PC-9 (cell line): Measurements from ENCODE around the gene TNFSF13B. TPM values are rescaled to one million over a fixed set of nuclear protein-coding genes. Genes with fewer than 3 reads are reported as not detected.

Experiments used
- BruUV-seq: library from RNA; stranded (reverse); fragments of 400-500 nt; replicated peaks from 2 replicates; lab custom pipeline; 2021; lab: Mats Ljungman, UMichigan
- CTCF ChIA-PET: fragments of 300-600 bp; sonication (Branson Sonifier 250); formaldehyde crosslinking; loops from one replicate; lab custom pipeline; 2022; ENCODE audit warnings: antibody characterized with exemption; lab: Charles Lee
- POLR2A ChIA-PET: fragments of 300-600 bp; sonication (Branson Sonifier 250); formaldehyde crosslinking; loops from one replicate; lab custom pipeline; 2022; ENCODE audit warnings: antibody characterized with exemption; ENCODE audit not compliant: unreplicated experiment; lab: Charles Lee
- DNase-seq, 2 experiments: peaks; one replicate each; pipeline versions ENCODE4 v3.0.0 to v3.0.0-alpha.2; 2015 to 2022; ENCODE audit warnings: mixed read lengths in 1 of 2
- H2AFZ ChIP-seq: fragments of 200-600 bp; sonication (generic); 2 replicates; pipeline ENCODE4 v1.8.1; 2017; ENCODE audit warnings: antibody characterized with exemption
- H3F3A ChIP-seq: fragments of 200-600 bp; sonication (generic); 2 replicates; pipeline ENCODE4 v1.8.1; 2017; ENCODE audit warnings: antibody characterized with exemption, mild to moderate bottlenecking, low read depth; ENCODE audit not compliant: insufficient read depth
- H3K27ac ChIP-seq: fragments of 200-600 bp; sonication (generic); 2 replicates; pipeline ENCODE4 v1.6.1; 2016; ENCODE audit warnings: mixed run types
- H3K27me3 ChIP-seq: fragments of 200-600 bp; sonication (generic); 2 replicates; pipeline ENCODE4 v1.6.1; 2016; ENCODE audit warnings: low read depth, mixed run types; ENCODE audit not compliant: insufficient read depth
- H3K36me3 ChIP-seq: fragments of 200-600 bp; sonication (generic); 2 replicates; pipeline ENCODE4 v1.6.1; 2016; ENCODE audit warnings: low read depth, mixed run types
- H3K4me1 ChIP-seq: fragments of 200-600 bp; sonication (generic); replicated peaks from 2 replicates; pipeline ENCODE4 v1.6.1; 2016; ENCODE audit warnings: mixed run types; ENCODE audit not compliant: insufficient read depth
- H3K4me2 ChIP-seq: fragments of 200-600 bp; sonication (generic); 2 replicates; pipeline ENCODE4 v1.6.1; 2017; ENCODE audit warnings: mixed run types
- H3K4me3 ChIP-seq: fragments of 200-600 bp; sonication (generic); 2 replicates; pipeline ENCODE4 v1.6.1; 2016; ENCODE audit warnings: mixed run types
- H3K79me2 ChIP-seq: fragments of 200-600 bp; sonication (generic); 2 replicates; pipeline ENCODE4 v1.6.1; 2017; ENCODE audit warnings: low read depth, mixed run types
- H3K9me2 ChIP-seq: fragments of 200-600 bp; sonication (generic); 2 replicates; pipeline ENCODE4 v1.8.1; 2017; ENCODE audit warnings: mild to moderate bottlenecking; ENCODE audit not compliant: insufficient read depth
- H3K9me3 ChIP-seq: fragments of 200-600 bp; sonication (generic); 2 replicates; pipeline ENCODE4 v1.8.1; 2016; ENCODE audit warnings: low read depth; ENCODE audit not compliant: insufficient read depth
- H4K20me1 ChIP-seq: fragments of 200-600 bp; sonication (generic); 2 replicates; pipeline ENCODE4 v1.8.1; 2017; ENCODE audit not compliant: insufficient read depth
- EZH2 ChIP-seq: fragments of 200-600 bp; sonication (generic); IDR thresholded peaks from 2 replicates; pipeline ENCODE4 v1.8.0; 2017; ENCODE audit warnings: antibody characterized with exemption, low read depth
- intact Hi-C: fragments of 100-400 bp; cut with micrococcal nuclease; formaldehyde crosslinking; loops from one replicate; pipeline ENCODE4 v1.10.0; 2022; ENCODE audit not compliant: unreplicated experiment
- total RNA-seq: library from RNA; stranded (reverse); gene quantifications from 2 replicates; pipeline ENCODE4 v1.2.3, GENCODE V29; 2021
- TF ChIP-seq, protein P1 (sequence below): fragments of 200-600 bp; sonication (generic); conservative IDR thresholded peaks from 2 replicates; pipeline ENCODE4 v1.6.1; 2017; ENCODE audit warnings: mixed run types, antibody characterized with exemption, mild to moderate bottlenecking, moderate library complexity

TNFSF13B gene
- total RNA-seq, 1 experiment from 2014 or later = 2.0 TPM

DNA sequence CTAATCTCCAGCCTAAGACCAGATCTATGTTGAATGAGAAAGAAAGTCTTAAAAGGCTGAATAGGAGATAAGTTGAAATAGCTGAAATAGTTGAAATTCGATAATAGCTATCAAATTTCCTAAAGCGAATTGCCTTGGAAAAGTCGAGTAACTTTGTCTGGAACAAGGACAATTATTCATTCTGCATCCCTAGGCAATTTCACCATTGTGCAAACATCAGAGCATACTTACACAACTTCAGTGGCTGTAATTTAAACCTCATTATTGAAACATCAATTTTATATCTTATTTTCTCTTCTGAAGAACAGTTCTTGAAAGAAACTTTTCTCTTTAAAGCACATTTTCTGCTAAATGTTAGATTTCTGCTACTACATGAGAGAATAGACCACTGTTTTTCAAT lies 13.6 kb downstream of the TNFSF13B start:
- intact Hi-C loops = no loop called here
- DNase-seq = no peak
- Histone ChIP-seq H3F3A (no peaks in the 10 kb centered on the region; the same call in 1 of the 2 replicates), H3K4me2 (no peak overlapping the region), H3K79me2 (no peaks in the 10 kb centered on the region), H3K4me1 (no peaks in the 10 kb centered on the region), H3K27me3 (no peaks in the 10 kb centered on the region), H3K9me3 (no peaks in the 10 kb centered on the region), H4K20me1 (no peaks in the 10 kb centered on the region), H3K36me3 (no peaks in the 10 kb centered on the region), H2AFZ (no peak overlapping the region), H3K27ac (no peak overlapping the region), H3K9me2 (no peaks in the 10 kb centered on the region), H3K4me3 (no peak overlapping the region)
- no TSS peak for BruUV-seq
- POLR2A ChIA-PET = no interaction called here
- CTCF ChIA-PET = interaction anchor here (0.6 kb wide), 1 partner anchor 1110 kb away, joined by 6 read pairs; no protein-coding TSS in a partner anchor
- no peak for TF ChIP-seq EZH2
- TF ChIP-seq, protein P1, sequence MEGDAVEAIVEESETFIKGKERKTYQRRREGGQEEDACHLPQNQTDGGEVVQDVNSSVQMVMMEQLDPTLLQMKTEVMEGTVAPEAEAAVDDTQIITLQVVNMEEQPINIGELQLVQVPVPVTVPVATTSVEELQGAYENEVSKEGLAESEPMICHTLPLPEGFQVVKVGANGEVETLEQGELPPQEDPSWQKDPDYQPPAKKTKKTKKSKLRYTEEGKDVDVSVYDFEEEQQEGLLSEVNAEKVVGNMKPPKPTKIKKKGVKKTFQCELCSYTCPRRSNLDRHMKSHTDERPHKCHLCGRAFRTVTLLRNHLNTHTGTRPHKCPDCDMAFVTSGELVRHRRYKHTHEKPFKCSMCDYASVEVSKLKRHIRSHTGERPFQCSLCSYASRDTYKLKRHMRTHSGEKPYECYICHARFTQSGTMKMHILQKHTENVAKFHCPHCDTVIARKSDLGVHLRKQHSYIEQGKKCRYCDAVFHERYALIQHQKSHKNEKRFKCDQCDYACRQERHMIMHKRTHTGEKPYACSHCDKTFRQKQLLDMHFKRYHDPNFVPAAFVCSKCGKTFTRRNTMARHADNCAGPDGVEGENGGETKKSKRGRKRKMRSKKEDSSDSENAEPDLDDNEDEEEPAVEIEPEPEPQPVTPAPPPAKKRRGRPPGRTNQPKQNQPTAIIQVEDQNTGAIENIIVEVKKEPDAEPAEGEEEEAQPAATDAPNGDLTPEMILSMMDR = no peak

DNA sequence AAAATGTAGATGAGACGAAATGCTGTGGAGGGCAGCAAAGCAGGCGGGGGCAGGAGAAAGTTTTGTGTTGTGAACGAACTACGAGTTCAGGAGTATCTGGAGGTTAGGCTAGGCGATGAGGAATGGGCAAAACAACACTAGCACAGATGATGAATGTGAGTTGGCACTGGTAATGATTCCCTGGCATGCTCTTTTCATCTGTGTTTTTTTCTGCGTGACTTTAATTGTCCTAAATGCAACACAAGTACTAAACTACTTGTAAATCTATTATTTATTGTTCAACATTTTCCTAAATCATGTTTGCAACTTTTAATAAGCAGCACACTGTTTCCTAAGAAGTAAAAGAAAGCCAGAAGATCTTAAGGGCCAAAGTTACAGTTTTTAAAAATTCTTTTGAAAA lies 19.2 kb downstream of the TNFSF13B start:
- no peaks in the 10 kb centered on the region for H3K36me3 ChIP-seq
- no peaks in the 10 kb centered on the region for H3K79me2 ChIP-seq
- H3K9me2 ChIP-seq = no peaks in the 10 kb centered on the region
- H3K9me3 ChIP-seq = no peaks in the 10 kb centered on the region
- H3F3A ChIP-seq = no peaks in the 10 kb centered on the region
- H3K27me3 ChIP-seq = no peaks in the 10 kb centered on the region
- no peaks in the 10 kb centered on the region for H4K20me1 ChIP-seq
- no peak overlapping the region for H3K4me3 ChIP-seq
- CTCF ChIA-PET = interaction anchor here (0.7 kb wide), 1 partner anchor 7 kb away, joined by 3 read pairs; no protein-coding TSS in a partner anchor
- H3K4me2 ChIP-seq = no peak overlapping the region
- DNase-seq = no peak
- POLR2A ChIA-PET = no interaction called here
- no peak overlapping the region for H2AFZ ChIP-seq
- TF ChIP-seq EZH2 = no peak
- TF ChIP-seq, protein P1 = no peak
- H3K4me1 ChIP-seq = no peaks in the 10 kb centered on the region
- BruUV-seq = no TSS peak
- no peak overlapping the region for H3K27ac ChIP-seq
- intact Hi-C loops = no loop called here

DNA sequence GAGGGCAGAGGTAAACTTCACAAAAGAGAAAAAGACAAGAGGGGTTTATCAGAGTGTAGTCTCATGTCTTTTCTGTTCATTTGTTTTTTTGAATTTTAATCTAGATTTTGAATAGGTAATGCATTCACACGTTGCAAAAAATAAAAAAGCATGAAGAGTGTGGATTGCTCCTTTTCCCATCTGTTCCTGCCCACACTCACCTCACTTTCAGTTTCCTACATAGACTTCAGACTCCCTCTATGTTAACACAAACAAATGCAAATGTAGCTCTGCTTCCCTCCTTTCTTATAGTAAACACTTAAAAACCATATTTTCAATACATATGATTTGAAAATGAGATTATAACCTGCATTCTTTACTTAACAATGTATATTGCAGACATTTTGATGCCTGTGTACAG lies 20.3 kb downstream of the TNFSF13B start:
- no peaks in the 10 kb centered on the region for H3K9me2 ChIP-seq
- no peak overlapping the region for H3K4me2 ChIP-seq
- no TSS peak for BruUV-seq
- H3K9me3 ChIP-seq = no peaks in the 10 kb centered on the region
- H2AFZ ChIP-seq = no peak overlapping the region
- DNase-seq = no peak
- no peaks in the 10 kb centered on the region for H3K4me1 ChIP-seq
- no peak overlapping the region for H3K4me3 ChIP-seq
- TF ChIP-seq, protein P1 = no peak
- TF ChIP-seq EZH2 = no peak
- intact Hi-C loops = no loop called here
- ChIA-PET POLR2A (no interaction called here), CTCF (no interaction called here)
- H3K36me3 ChIP-seq = no peaks in the 10 kb centered on the region
- H3K27me3 ChIP-seq = no peaks in the 10 kb centered on the region
- no peaks in the 10 kb centered on the region for H3K79me2 ChIP-seq
- H3F3A ChIP-seq = no peaks in the 10 kb centered on the region
- no peak overlapping the region for H3K27ac ChIP-seq
- H4K20me1 ChIP-seq = no peaks in the 10 kb centered on the region
